Fibroblast of gingiva (primary cell): ENCODE measurements around the gene COL25A1.

Experiments
- DNase-seq: peaks from one replicate; pipeline ENCODE4 v3.0.0-alpha.2; 2011; ENCODE audit warnings: low read depth

COL25A1 gene

DNA sequence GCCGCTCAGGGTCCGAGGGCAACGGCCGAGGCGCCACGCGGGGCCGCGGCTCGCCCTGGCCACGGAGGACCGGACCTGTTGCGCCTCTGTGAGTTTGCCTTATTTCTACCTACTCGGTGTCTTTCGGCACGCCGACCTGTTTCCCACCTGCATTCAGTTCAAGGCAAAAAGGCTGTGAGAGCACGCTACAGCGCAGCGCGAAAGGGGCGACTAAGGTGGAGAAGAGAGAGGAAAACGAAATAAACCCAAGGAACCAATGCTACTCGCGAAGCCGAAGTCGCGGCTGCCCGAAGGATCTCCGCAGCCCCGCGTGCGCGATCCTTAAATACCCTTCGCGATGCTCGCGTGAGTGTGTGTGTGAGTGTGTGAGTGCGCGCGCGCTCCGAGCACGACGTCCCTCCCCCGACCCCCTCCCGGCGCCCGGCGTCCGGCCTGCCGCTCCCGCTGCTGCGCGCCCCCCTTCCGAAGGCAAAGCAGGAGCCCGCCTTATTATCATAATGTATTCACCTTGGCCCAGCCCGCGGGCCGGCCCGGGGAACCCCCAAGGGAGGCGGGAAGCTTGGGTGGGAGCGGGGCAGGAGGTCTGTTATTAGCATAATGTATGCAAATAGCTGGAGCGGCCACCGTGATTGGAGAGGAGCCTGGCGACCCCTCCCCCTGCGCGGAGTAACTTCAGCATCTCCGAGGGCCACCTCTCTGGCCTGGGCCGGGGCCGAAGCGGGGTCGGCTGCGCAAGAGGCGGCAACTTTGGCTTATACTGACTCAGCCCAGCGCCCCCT, at the start of gene COL25A1:
Gene COL25A1 (minus strand): TSS at position 298 of the 779 bp plus-strand sequence.
- DNase-seq: peak; percentile 30

GRCh38 chr4:109350121-109350520, 47.7 kb upstream of the COL25A1 start:
- DNase-seq: no peak

- no peak for DNase-seq
Observed at GRCh38 chr4:109334129-109335105, 32.0 kb upstream of the COL25A1 start.

DNA sequence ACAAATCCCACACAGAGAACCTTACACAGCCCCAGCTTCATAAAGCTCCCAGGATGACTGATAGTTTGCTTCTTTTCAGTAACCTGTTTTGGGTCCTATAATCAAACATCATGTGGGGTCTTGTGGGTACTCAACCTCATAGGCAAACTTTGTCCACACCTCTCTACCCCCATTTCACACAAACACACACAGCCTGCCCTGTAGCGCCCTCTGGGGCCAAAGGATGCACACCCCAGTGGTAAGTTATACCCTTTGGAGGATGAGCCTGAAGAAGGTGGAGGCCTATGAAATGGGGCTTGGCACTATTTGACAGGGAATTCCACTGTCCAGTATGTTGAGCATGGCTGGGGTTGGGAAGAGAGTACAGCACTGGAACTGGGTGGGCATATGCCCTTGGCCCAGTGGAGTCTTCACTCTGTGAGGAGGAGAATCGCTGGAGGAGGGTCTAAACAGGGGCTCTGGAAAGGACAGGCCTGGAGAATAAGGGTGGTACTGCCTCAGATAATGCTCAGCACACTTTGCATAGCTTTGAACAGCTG, 30.5 kb upstream of the COL25A1 start:
- no peak for DNase-seq

DNA sequence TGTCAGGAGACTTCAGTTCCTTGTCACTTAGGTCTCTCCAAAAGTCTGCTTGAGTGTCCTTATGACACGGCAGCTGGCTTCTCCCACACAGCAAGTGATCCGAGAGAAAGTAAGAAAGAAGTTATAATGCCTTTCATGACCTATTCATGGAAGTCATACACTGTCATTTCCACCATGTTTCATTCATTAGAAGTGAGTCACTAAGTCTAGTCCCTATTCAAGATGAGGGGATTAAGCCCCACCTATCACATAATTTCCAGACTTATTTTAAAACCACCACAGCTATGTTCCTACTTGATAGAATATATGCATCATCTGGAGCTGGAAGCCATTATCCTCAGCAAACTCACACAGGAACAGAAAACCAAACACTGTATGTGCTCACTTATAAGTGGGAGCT, 25.2 kb upstream of the COL25A1 start:
- DNase-seq: no peak

DNA sequence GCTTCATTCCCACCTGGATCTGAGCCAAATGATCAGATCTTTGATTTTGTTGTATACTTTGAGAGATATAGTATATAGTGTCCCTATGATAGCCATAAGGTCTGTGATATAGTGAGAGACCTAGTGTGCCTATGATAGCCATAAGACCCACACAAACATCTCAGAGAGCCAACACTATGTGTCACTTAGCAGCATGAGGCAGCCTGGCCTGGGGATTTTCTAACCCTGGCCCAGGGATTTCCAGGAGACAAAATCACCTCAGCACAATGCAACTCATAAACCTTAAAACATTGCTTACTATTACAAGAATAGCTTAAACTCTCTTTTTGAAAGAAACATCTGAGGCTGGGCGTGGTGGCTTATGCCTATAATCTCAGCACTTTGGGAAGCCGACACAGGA, 23.2 kb upstream of the COL25A1 start:
- DNase-seq: no peak

GRCh38 chr4:109323348-109323747, 20.9 kb upstream of the COL25A1 start:
- no peak for DNase-seq

- no peak for DNase-seq
Observed at GRCh38 chr4:109321232-109321631, 18.8 kb upstream of the COL25A1 start.

DNA sequence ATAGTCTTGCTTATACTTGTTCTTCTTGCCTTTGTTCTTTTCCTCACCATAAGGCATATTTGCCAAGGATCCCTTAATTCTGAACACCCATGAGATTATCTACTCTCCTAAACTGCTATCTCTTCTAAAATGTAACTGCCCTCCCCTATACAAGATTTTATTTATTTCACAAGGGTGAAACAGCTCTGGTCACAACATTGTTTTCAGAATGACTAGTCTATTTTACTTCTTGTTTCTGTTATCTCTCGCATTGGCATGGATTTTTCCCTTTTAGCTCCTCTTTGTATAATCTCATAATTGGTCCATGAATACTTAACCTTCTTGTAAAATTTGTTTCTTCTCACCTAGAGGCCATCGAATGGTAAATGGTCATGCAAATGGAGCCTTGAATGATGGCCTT, 17.2 kb upstream of the COL25A1 start:
- no peak for DNase-seq

DNA sequence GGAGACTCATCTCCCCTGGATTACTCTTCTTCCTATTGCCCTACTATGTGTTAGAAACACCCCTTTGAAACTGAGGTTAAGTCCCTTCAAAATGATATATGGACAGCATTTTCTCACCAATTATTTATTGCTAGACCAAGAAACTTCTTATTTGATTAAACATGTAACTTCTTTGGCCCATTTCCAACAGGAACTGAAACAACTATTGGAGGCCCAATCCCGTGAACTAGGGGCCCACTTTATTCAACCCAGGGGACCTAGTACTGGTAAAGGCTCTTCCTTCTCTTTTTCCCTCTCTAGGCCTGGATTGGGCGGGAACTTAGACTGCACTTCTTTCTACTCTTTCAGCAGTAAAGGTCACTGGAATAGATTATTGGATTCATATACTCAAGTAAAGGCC, 16.7 kb upstream of the COL25A1 start:
- no peak for DNase-seq

GRCh38 chr4:109315818-109316217, 13.4 kb upstream of the COL25A1 start:
- no peak for DNase-seq

GRCh38 chr4:109315341-109315740, 12.9 kb upstream of the COL25A1 start:
- DNase-seq: no peak

- DNase-seq: no peak
Observed at GRCh38 chr4:109313168-109314133, 11.0 kb upstream of the COL25A1 start.

DNA sequence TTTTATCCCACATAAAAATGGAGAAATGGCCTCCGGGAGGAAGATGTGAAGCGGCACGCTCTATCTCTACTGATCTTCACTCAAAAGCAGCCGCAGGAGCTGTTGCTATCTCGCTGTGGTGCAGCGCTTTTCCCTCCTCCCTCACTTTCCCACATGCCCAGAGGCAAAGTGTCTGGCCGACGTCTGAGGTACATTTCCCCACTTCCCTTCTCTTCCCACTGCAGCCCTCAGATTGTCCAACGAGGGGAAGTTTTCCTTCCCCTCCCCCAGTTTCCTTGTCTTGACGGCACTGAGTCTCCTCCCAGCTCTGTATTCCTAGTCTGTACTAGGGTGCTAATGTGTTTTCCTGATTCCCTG, 660 bp upstream of the COL25A1 start:
- no peak for DNase-seq

DNA sequence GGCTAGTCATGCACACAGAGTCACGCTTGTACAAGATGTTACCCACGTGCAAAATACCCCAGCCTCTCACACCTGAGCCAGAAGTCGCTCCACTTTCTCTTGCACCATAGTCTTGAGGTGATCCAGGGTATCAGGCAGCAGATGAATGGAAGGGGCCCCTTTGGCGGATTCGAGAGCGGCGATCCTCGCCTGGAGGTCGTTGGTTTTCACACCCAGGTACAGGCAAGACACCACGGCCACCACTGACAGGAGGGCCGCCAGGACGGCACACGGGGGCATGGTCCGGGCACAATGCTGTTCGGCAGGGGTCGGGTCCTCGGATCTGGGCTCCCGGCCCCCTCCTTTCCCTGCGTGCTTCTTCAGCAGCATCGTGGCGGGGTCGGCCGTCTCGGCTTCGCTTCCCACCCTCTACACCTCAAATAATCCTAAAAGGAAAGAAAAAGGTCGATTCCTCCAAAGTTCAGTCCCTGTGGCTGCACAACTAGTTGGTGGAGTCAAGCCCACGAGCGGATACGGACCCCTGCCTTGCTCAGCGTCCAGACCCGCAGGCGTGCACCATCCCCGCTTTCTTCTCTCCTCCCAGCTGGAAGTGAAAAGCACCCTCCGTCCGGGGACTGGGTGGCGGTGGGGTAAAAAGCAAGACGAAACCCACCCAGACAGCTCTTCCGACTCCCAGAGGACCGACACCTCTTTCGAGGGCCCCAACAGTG, 652 bp downstream of the COL25A1 start:
- no peak for DNase-seq

DNA sequence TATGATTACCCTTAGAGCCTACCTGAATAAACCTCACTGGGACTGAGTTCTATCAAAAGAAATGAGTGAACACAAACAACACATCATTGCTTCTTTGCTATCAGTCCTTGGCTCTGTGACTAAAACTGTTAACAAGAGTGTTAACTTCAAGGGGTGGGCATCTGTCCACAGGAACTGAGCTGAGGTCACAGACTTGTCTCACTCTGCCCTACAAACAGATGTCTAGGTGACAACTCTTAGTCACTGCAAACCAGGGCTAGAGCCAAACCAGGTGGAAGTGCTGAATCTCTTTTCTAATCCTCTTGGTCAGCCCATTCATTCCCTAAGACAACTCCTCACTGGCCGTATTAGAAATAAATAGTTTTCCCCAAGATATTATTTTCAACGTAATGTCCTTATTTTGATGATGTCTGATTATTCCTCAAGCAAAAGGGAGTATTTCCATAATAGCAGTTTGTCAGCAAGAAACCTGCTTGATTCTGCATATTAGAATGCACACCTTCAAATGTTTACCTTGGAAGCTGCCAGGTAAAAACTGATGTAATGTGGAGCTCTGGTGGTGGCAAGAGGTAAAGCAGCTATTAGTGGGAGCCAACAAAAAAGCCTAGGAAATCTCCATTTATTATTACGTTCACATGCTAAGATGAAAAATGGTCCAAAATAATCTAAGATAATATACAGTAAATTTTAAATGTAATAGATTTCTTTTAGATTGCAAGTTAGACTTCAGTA, 4.0 kb downstream of the COL25A1 start:
- no peak for DNase-seq

GRCh38 chr4:109296527-109296926, 5.9 kb downstream of the COL25A1 start:
- no peak for DNase-seq

- no peak for DNase-seq
Observed at GRCh38 chr4:109295081-109295480, 7.4 kb downstream of the COL25A1 start.

DNA sequence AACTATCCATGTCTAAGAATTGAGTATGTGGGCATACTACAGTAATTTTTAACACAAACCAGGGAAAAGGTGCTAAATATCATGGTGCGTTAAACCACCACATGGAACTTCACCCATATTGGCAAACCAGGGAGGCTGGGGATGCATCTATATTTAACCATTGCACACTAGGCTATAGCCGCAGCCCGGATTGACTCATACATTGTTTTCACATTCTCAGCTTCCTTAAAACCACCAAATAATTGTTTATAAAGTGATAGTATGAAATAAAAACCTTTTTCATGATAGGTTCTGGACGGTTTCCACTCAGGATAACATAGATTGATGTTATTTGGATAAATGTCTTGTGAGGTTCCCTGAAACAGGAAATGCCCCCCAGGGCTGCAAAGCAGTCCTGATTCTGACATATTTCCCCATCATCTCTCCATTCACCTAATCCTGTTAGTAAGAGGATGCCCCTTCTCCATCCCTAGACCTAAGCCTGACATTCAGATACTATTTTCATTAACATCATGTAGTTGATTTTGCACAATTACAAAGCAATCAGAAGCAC, 7.9 kb downstream of the COL25A1 start:
- DNase-seq: no peak

DNA sequence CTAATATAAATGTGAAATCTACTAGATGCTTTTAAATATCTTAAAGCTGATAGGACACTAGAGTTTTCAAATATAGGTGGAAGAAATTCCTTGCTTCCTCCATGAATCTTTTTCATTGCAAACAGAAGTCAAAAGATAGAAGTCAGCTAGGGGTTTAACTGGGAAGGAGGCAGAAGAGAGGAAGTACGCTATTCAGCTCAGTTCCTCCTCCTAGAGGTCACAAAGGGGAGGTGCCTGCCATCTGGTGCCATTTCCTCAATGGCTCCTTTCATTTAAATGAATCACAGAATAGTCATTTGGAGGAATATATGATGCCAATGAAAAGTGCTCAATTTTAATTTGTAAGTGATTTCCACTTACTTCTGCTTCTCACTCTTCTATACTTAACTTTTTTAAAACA, 8.5 kb downstream of the COL25A1 start:
- DNase-seq: no peak
